IPS-NIHi7 (cell line): ENCODE measurements around the gene FER1L5.

ENCODE experiments used
- DNase-seq: peaks from one replicate; pipeline ENCODE4 v3.0.0; 2012; ENCODE audit warnings: mixed read lengths; ENCODE audit errors: extremely low spot score

FER1L5 gene

DNA sequence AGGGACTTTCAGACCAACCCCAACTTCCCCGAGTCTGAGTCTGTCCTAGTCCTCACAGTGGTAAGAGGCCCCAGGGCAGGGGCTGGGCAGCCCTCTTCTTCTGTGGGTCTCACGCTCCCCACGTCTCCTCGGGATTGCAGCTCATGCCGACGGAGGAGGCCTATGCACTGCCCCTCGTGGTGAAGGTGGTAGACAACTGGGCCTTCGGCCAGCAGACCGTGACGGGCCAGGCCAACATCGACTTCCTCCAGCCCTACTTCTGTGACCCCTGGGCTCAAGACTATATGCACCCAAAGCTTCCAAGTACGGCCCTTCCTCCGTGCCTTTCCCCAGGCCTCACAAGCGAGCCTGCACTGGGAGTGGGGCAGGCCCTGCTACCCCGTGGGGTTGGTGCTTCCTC lies 53.0 kb downstream of the FER1L5 start:
- no peak for DNase-seq

- DNase-seq = no peak
Observed at GRCh38 chr2:96697476-96697875, 54.9 kb downstream of the FER1L5 start.

GRCh38 chr2:96698221-96698861 lies 55.8 kb downstream of the FER1L5 start:
- no peak for DNase-seq

GRCh38 chr2:96699021-96699420 lies 56.5 kb downstream of the FER1L5 start:
- no peak for DNase-seq

DNA sequence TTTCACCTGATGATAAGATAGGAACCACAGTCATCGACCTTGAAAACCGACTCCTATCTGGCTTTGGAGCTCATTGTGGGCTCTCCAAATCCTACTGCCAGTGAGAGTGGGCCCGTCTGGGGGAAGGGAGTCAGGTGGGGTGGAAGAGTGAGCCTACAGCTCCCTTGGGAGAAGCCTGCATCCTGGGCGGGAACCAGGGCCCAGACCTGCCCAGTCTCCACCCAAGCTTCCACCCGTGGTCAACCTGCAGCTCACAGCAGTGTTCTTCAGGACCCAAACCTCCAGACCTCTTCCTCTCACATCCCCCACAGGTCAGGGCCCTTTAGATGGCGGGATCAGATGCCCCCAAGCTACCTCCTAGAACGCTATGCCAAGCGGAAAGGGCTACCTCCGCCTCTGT lies 57.1 kb downstream of the FER1L5 start:
- DNase-seq = no peak

DNA sequence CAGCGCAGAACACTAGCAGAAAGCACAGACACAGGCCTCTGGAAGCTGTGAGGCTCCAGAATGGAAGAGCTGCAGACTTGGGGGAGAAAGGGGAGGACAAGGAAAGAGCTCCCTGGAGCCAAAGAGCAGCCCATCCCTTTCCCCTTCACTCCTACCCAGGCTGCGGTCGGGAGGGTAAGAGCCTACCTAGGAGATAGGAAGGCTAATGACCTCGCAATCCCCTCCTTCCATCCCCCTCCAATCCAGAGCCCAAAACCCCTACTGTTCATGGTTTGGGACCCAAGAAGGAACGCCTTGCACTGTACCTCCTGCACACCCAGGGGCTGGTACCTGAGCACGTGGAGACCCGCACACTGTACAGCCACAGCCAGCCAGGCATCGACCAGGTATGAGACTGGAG lies 57.5 kb downstream of the FER1L5 start:
- no peak for DNase-seq

DNA sequence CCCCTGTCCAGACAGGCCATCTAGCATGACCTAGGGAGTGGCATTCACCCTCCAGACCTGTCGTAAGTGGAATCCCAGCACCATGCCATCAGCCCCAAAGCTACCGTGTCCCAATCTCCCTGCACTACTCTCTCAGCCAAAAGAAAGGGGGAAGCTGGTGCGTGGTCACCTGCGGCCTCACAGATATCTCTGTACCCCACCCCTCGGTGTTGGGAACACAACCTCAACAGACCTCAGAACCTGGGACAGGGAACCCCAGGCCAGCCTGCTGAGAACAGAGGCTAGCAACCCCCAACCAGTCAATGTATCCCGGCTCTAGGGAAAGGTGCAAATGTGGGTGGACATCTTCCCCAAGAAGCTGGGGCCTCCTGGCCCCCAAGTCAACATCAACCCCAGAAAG lies 59.1 kb downstream of the FER1L5 start:
- DNase-seq = no peak

- DNase-seq = no peak
Observed at GRCh38 chr2:96702098-96702785, 59.7 kb downstream of the FER1L5 start.

DNA sequence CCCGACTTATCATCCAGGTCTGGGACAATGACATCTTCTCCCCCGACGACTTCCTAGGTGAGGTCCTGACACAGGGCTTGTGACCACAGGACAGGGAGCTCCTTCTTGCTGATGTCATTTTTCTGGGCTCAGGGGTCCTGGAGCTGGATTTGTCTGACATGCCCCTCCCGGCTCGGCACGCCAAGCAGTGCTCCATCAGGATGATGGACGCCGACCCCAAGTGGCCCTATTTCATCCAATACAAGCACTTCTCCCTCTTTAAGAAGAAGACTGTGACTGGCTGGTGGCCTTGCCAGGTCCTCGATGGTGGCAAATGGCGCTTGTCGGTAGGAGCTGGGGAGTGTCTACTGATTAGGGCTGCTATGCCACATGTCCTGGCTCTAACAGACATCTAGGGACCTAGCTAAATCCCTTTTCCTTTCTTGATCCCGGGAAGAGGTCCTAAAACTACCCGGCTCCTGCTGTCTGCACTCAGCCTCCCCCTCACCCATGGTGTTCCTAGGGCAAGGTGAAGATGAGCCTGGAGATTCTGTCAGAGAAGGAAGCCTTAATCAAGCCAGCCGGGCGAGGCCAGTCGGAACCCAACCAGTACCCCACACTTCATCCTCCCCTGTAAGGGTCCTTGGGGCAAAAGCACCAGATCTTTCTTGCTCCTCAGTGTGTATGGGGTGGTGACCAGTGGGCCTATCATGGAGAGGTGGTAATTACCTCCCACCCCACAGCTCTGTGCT lies 60.6 kb downstream of the FER1L5 start:
- no peak for DNase-seq

- peak; percentile 2 for DNase-seq
Observed at GRCh38 chr2:96710985-96711384, 68.4 kb downstream of the FER1L5 start.

DNA sequence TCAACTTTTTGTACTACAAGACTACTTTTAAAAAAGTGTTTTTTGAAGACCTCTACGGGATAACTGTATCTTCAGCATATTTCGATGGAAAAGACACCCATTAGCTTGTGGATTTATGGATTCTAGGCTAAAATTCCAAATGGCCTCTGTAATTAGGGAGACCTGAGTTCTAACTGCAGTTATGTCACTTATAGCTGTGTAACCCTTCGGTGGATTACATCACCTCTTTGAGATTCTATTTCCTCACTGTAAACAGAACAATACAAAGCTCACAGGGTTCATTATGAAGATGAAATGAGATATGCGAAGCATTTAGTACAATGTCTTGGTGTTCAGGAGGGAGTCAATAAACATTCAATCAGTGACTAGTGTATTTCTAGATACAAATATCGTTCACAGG lies 73.1 kb downstream of the FER1L5 start:
- DNase-seq = no peak

DNA sequence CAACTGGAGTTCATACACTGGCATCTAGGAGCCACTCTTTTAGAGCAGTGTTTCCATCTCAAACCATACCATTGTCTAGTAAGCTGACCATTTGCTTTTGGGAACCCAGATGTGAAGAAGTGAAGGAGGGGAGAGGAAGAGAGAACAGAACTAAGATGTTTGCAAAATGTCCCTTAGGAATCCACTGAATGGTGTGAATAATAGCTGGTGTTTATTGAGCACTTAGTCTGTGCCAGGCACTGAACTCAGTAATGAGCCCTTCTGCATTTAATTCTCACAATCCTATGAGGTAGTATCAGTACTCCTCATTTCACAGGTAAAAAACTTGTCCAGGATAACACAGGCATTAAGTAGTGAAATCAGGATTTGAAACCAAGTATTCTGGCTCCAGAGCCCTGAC lies 73.8 kb downstream of the FER1L5 start:
- DNase-seq = no peak

DNA sequence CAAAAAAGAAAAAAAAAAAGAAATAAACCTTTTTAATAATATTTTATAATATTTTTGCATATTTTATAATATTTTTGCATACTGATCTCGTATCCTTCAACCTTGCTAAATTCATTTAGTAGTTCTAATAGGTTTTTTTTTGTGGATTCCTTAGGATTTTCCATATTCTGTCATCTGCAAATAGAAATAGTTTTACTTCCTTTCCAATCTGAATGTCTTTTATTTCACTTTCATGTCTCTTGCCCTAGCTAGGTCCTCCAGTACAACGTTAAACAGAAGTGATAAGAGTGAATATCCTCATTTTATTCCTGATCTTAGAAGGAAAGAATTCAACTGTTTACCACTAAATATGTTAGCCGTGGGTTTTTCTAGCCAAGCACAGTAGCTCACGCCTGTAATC lies 83.6 kb downstream of the FER1L5 start:
- DNase-seq = no peak

- no peak for DNase-seq
Observed at GRCh38 chr2:96727431-96727830, 84.9 kb downstream of the FER1L5 start.

DNA sequence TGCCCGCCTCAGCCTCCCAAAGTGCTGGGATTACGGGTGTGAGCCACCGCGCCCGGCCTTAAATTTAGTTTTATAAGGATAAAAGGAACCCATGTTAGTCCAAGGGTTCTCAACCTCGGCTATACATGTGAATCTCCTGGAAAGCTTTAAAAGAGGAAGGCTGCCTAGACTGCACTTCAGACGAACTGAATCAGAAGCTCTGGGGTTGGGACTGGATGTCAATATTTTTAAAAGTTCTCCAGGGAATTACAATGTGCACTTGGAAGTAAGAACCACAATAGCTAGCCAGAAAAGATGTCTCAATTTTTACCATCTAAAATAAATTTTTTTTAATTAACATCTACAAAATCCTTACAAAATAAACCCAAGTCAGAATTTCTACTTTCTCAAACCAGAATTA lies 87.2 kb downstream of the FER1L5 start:
- DNase-seq = no peak

DNA sequence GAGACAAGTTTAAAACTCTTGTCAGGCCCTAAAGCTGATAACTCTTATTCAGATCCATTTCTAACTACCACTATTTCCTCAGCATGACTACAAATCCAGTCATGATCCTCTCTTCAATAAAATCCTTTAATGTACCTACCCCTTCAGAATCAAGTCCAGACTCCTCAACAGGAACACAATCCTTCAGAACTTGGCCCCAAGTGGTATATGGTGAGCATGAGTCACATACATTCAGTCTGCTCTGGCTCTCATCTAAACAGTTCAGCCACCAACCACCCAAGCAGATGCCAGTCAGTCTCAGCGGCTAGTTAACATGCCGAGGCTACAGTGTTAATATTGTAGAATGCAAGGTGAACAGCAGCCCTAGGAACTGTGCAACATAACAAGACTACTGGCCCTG lies 87.6 kb downstream of the FER1L5 start:
- DNase-seq = no peak

- DNase-seq = no peak
Observed at GRCh38 chr2:96733931-96734330, 91.4 kb downstream of the FER1L5 start.

DNA sequence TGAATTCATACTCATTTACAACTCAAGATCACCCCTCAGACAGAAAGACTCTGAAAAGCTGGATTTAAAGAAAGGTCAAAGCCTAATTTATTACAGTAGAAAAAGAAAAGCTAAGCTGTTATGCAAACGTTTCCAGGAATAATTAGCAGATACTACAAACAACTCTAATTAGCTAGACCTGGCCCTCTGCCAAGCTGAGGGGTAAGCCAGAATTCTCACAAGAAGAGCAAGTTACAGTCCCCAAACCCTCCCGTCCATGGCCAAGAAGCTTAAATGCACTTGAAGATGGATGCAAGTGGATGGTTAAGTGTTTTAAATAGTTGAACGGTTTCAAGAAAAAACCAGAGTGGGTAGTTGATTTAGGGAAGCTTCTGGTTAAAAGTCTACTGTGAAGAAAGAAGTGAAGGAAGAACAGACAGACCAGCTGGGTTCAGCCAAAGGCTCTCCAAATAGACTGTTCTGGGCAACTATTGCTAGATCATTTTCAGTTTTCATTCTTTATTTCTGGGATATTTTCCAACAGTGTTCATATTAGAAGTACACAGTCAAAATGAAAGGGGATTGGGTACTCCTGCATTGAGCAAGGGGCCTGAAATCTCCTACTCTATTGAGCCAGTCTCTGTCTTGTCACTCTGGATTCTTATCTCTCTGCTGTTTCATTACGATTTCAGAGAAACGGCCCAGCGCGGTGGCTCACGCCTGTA lies 92.5 kb downstream of the FER1L5 start:
- no peak for DNase-seq

- DNase-seq = no peak
Observed at GRCh38 chr2:96737251-96737650, 94.7 kb downstream of the FER1L5 start.

- DNase-seq = no peak
Observed at GRCh38 chr2:96737831-96738230, 95.3 kb downstream of the FER1L5 start.

GRCh38 chr2:96739076-96739632 lies 96.6 kb downstream of the FER1L5 start:
- no peak for DNase-seq
